Upper lobe of left lung (tissue), 4 donors: ENCODE measurements around the gene FAM171A1.
"Not testable (repeated sequence)": the region's sequence is repeated elsewhere in the genome, so short reads cannot be mapped to it uniquely, and the experiment has no call there.

Source experiments
- CTCF ChIP-seq, 6 experiments: fragments of 450-650 bp in 4 of 6; fragments of 200-600 bp in 2 of 6; sonication (generic) in 2 of 6; IDR thresholded peaks; one replicate each; pipeline ENCODE4 v1.5.1; 2016 to 2019; ENCODE audit warnings: antibody characterized with exemption in 6 of 6
- POLR2A ChIP-seq, 4 donors: fragments of 450-650 bp; IDR thresholded peaks; one replicate each; pipeline ENCODE4 v1.5.1; 2016 to 2017; ENCODE audit warnings: antibody characterized with exemption in 4 of 4, mild to moderate bottlenecking in 2 of 4

- TF ChIP-seq CTCF, POLR2A (IDR thresholded peaks at IDR 0.05): not testable (repeated sequence)
These were observed 168.8 kb downstream of the FAM171A1 start for GRCh38 chr10:15202301-15202621.
